GM08714 (cell line): ENCODE data around the gene NDUFAF8.

ENCODE experiments used
- H3K4me3 ChIP-seq: fragments of 200-500 bp; sonication (Bioruptor generic); 2 replicates; pipeline ENCODE4 v1.5.1; 2014; ENCODE audit warnings: mild to moderate bottlenecking, low read length, inconsistent platforms
- ZNF274 ChIP-seq: IDR thresholded peaks from 2 replicates; pipeline ENCODE4 v1.6.1; 2012; ENCODE audit warnings: mild to moderate bottlenecking, low read depth, low read length

NDUFAF8 gene

GRCh38 chr17:81197409-81197795, 41.7 kb upstream of the NDUFAF8 start:
- no peak for TF ChIP-seq ZNF274
- no peak overlapping the region for H3K4me3 ChIP-seq

GRCh38 chr17:81197831-81198490, 41.2 kb upstream of the NDUFAF8 start:
- no peak for TF ChIP-seq ZNF274
- H3K4me3 ChIP-seq: no peak overlapping the region

- TF ChIP-seq ZNF274: no peak
- H3K4me3 ChIP-seq: no peak overlapping the region
Measured at GRCh38 chr17:81198826-81199481, 40.2 kb upstream of the NDUFAF8 start.

- no peak overlapping the region for H3K4me3 ChIP-seq
- TF ChIP-seq ZNF274: no peak
Measured at GRCh38 chr17:81199482-81199830, 39.7 kb upstream of the NDUFAF8 start.

- no peak for TF ChIP-seq ZNF274
- H3K4me3 ChIP-seq: no peak overlapping the region
Measured at GRCh38 chr17:81200201-81200600, 38.9 kb upstream of the NDUFAF8 start.

- TF ChIP-seq ZNF274: no peak
Measured at GRCh38 chr17:81200695-81201580, 38.2 kb upstream of the NDUFAF8 start.

GRCh38 chr17:81202318-81202717, 36.8 kb upstream of the NDUFAF8 start:
- no peak for TF ChIP-seq ZNF274
- no peak overlapping the region for H3K4me3 ChIP-seq

More at GRCh38 chr17:81200695-81201580, 38.2 kb upstream of the NDUFAF8 start:
- no peak overlapping the region for H3K4me3 ChIP-seq

- H3K4me3 ChIP-seq: no peak overlapping the region
- TF ChIP-seq ZNF274: no peak
Measured at GRCh38 chr17:81203136-81203535, 36.0 kb upstream of the NDUFAF8 start.

GRCh38 chr17:81204578-81204977, 34.5 kb upstream of the NDUFAF8 start:
- no peak overlapping the region for H3K4me3 ChIP-seq
- TF ChIP-seq ZNF274: no peak

- no peak overlapping the region for H3K4me3 ChIP-seq
- TF ChIP-seq ZNF274: no peak
Measured at GRCh38 chr17:81206166-81206565, 33.0 kb upstream of the NDUFAF8 start.

- no peak for TF ChIP-seq ZNF274
- no peak overlapping the region for H3K4me3 ChIP-seq
Measured at GRCh38 chr17:81206657-81207056, 32.5 kb upstream of the NDUFAF8 start.

- no peak overlapping the region for H3K4me3 ChIP-seq
- TF ChIP-seq ZNF274: no peak
Measured at GRCh38 chr17:81207610-81208581, 31.2 kb upstream of the NDUFAF8 start.

- TF ChIP-seq ZNF274: no peak
- H3K4me3 ChIP-seq: no peak overlapping the region
Measured at GRCh38 chr17:81208651-81209050, 30.5 kb upstream of the NDUFAF8 start.

- no peak for TF ChIP-seq ZNF274
- H3K4me3 ChIP-seq: no peak overlapping the region
Measured at GRCh38 chr17:81209141-81209540, 30.0 kb upstream of the NDUFAF8 start.
